ENCODE measurements around the gene FBRSL1. TPM values are rescaled to one million over a fixed set of nuclear protein-coding genes. Genes with fewer than 3 reads are reported as not detected.
"Not testable (repeated sequence)": the region's sequence is repeated elsewhere in the genome, so short reads cannot be mapped to it uniquely, and the experiment has no call there.

The FBRSL1 gene
- total and polyA plus RNA-seq, 10 donors, result 14.3 to 161 (median 49.8) TPM

DNA sequence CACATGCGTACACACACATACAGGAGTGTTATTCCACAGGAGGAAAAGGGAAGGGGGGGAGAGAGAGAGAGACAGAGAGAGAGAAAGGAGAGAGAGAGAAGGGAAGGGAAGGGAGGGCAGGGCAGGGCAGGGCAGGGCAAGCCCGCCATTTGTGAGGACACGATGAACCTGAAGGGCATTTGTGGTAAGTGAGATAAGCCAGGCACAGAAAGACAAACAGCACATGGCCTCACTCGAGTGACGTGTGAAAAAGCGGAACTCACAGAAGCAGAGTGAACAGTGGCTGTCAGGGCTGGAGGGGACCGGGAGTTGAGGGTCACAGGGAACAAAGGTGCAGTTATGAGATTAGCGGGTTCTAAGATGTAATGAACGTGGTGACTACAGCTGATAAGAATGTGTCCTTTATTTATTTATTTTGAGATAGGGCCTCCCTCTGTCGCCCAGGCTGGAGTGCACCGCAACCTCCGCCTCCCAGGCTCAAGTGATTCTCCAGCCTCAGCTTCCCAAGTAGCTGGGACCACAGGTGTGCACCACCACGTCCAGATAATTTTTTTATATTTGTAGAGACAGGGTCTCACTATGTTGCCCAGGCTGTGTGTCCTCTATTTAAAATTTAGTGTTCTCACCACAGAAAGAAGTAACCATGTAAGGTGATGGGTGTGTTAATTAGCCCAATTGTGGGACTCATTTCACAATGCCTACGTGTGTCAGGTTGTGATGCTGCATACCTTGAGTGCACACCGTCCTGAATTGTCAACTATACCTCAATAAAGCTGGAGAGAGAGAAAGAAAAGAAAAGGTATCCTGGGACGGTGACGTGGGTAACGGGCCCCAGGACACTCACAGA is 18.7 kb upstream of the FBRSL1 start:
- no peaks in the 10 kb centered on the region for H3K9me3 ChIP-seq
- peaks cover 3 to 67% (median 33%) of the 10 kb centered on the region in 6 donors for H3K4me1 ChIP-seq
- peak; percentile 79 for DNase-seq
- H3K36me3 ChIP-seq, result no peaks in the 10 kb centered on the region
- intact Hi-C loops (cut with DNase I; ENCODE audit: low total_unique reads), result no loop called here
- 42 to 53% (median 45%) methylated on average over 18 of the region's 18 CpGs for WGBS, 5 donors
- TF ChIP-seq POLR2AphosphoS5 (IDR thresholded peaks at IDR 0.05), result peak in 2 of 3 donors; percentile 47 to 85
- no peak for TF ChIP-seq CTCF (IDR thresholded peaks at IDR 0.05 in 8 of 11, conservative IDR thresholded peaks at IDR 0.05 in 3 of 11)
- TF ChIP-seq POLR2A (IDR thresholded peaks at IDR 0.05), result no peak
- peak overlapping the region in 5 of 8 donors; percentile 18 to 68 (median 50) for H3K27ac ChIP-seq
- peak overlapping the region in 1 of 8 donors; percentile 59 for H3K4me3 ChIP-seq
- peaks cover 0 to 25% (median 0%) of the 10 kb centered on the region in 7 donors for H3K27me3 ChIP-seq (replicated peaks in 1 of 7)

DNA sequence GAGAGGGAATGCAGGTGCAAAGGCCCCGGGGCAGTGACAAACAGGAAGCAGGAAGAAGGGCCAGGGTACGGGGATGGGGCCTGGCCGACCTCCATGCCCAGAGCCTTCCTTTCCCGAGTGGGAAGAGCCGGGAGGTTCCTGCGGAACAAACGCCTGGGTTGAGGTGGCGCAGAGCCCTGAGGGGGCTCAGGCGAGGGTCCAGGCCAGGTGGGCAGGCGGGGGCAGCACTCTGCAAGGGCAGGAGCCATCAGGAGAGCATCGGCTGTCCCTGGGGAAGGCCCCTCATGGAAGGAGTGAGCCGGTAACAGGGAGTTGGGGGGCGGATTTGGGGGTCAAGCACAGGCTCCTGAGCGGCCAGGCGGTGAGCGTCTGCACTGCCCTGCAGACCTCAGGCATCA is 18.1 kb upstream of the FBRSL1 start:
- DNase-seq, result peak; percentile 81
- WGBS, 5 donors, result 76 to 83% (median 80%) methylated on average over 16 of the region's 16 CpGs
- TF ChIP-seq POLR2A (IDR thresholded peaks at IDR 0.05) (no peak), POLR2AphosphoS5 (IDR thresholded peaks at IDR 0.05) (no peak), CTCF (IDR thresholded peaks at IDR 0.05 in 8 of 11, conservative IDR thresholded peaks at IDR 0.05 in 3 of 11) (no peak)
- H3K27ac ChIP-seq, result peak overlapping the region in 3 of 8 donors; percentile 50 to 68 (median 67)
- no peaks in the 10 kb centered on the region for H3K36me3 ChIP-seq
- H3K9me3 ChIP-seq, result no peaks in the 10 kb centered on the region
- H3K4me3 ChIP-seq, result peak overlapping the region in 2 of 8 donors; percentile 12 to 59
- peaks cover 6 to 67% (median 38%) of the 10 kb centered on the region in 6 donors for H3K4me1 ChIP-seq
- peaks cover 0 to 20% (median 0%) of the 10 kb centered on the region in 7 donors for H3K27me3 ChIP-seq (replicated peaks in 1 of 7)
- intact Hi-C loops (cut with DNase I; ENCODE audit: low total_unique reads), result no loop called here

DNA sequence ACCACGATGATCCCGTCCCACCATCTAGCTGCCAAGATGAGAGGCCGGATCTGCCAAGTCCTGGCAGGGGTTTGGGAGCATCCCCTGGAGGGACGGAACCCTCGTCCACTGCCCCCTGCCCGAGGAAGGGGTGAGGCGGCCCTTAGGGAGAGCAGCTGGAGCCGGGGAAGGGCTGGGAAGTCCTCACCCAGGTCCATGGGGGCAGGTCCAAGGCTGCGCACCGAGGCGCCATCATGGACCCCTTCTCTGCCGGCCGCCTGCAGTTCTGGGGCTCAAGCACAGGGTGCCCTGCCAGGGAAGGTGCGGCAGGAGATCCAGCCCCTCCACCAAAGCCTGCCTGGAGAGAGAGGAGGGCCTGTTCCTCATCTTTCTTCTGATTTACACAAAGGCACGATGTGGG is 17.6 kb upstream of the FBRSL1 start:
- WGBS, 5 donors, result 75 to 90% (median 86%) methylated on average over 11 to 15 of the region's 15 CpGs
- intact Hi-C loops (cut with DNase I; ENCODE audit: low total_unique reads), result no loop called here
- H3K36me3 ChIP-seq, result no peaks in the 10 kb centered on the region
- TF ChIP-seq POLR2A (IDR thresholded peaks at IDR 0.05) (no peak), POLR2AphosphoS5 (IDR thresholded peaks at IDR 0.05) (peak in 1 of 3 donors; percentile 9), CTCF (IDR thresholded peaks at IDR 0.05 in 8 of 11, conservative IDR thresholded peaks at IDR 0.05 in 3 of 11) (no peak)
- peak overlapping the region in 2 of 8 donors; percentile 12 to 59 for H3K4me3 ChIP-seq
- peaks cover 0 to 18% (median 0%) of the 10 kb centered on the region in 7 donors for H3K27me3 ChIP-seq (replicated peaks in 1 of 7)
- H3K27ac ChIP-seq, result peak overlapping the region in 2 of 8 donors; percentile 67 to 68
- H3K4me1 ChIP-seq, result peaks cover 8 to 67% (median 39%) of the 10 kb centered on the region in 6 donors
- peak; percentile 86 for DNase-seq
- H3K9me3 ChIP-seq, result no peaks in the 10 kb centered on the region

DNA sequence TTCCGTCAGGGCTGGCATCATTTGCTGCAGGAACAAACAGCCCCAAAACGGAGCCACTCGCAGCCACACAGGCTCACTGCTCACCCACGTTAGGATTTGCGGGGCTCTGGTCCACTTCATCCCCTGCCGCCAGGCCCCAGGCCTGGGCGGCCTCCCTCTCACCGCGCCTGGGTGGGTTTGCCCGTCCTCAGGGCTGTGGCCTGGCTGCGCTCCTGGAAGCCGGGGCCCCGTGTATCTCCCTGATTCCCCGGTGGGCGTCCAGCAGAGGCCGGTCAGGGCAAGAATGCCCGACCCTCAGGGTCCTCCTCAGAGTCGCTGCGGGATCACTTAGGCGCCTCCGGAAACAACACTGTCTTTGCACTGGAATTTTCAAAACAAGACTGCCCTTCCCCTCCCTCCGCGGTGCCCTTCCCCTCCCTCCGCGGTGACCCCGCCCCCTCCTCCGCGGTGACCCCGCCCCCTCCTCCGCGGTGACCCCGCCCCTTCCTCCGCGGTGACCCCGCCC is 15.7 kb upstream of the FBRSL1 start:
- Histone ChIP-seq H3K27ac (peak overlapping the region in 3 of 8 donors; percentile 72 to 83 (median 73)), H3K4me1 (peaks cover 8 to 63% (median 24%) of the 10 kb centered on the region in 6 donors), H3K9me3 (no peaks in the 10 kb centered on the region), H3K36me3 (no peaks in the 10 kb centered on the region), H3K27me3 (replicated peaks in 1 of 7) (peaks cover 0 to under 1% (median 0%) of the 10 kb centered on the region in 7 donors), H3K4me3 (peak overlapping the region in 3 of 8 donors; percentile 18 to 66 (median 38))
- intact Hi-C loops (cut with DNase I; ENCODE audit: low total_unique reads), result no loop called here
- DNase-seq, result peak; percentile 91
- 50 to 87% (median 72%) methylated on average over 6 to 33 of the region's 35 CpGs for WGBS, 5 donors
- TF ChIP-seq POLR2AphosphoS5 (IDR thresholded peaks at IDR 0.05) (peak in 1 of 3 donors; percentile 52), POLR2A (IDR thresholded peaks at IDR 0.05) (no peak)

DNA sequence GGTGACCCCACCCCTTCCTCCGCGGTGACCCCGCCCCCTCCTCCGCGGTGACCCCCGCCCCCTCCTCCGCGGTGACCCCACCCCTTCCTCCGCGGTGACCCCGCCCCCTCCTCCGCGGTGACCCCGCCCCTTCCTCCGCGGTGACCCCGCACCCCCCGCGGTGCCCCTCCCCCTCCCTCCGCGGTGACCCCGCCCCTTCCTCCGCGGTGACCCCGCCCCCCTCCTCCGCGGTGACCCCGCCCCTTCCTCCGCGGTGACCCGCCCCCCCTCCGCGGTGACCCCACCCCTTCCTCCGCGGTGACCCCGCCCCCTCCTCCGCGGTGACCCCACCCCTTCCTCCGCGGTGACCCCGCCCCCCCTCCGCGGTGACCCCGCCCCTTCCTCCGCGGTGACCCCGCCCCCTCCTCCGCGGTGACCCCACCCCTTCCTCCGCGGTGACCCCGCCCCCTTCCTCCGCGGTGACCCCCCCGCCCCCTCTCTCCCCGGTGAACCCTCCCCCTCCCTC is 15.1 kb upstream of the FBRSL1 start:
- whole genome bisulfite sequencing, 5 donors, result 10% methylated on average over 4 of the region's 56 CpGs; no CpG with 5 or more reads in 4 of the 5 donors

More for the DNA sequence above, 15.1 kb upstream of the FBRSL1 start:
- intact Hi-C loops (cut with DNase I; ENCODE audit: low total_unique reads); H3K9me3 ChIP-seq; H3K36me3 ChIP-seq; H3K4me3 ChIP-seq; DNase-seq; H3K27me3 ChIP-seq (replicated peaks in 1 of 7); H3K27ac ChIP-seq: not testable (repeated sequence)
- H3K4me1 ChIP-seq, result peaks cover 8 to 60% (median 21%) of the 10 kb centered on the region in 6 donors
